SU-DHL-6 (cell line): ENCODE data around the gene MIEN1.
"Not testable (repeated sequence)": the region's sequence is repeated elsewhere in the genome, so short reads cannot be mapped to it uniquely, and the experiment has no call there.

Source experiments
- H2AFZ ChIP-seq: fragments of 200-600 bp; sonication (generic); 2 replicates; pipeline ENCODE4 v1.6.1; 2014; ENCODE audit warnings: low read depth, mild to moderate bottlenecking, moderate library complexity, mixed read lengths, antibody characterized with exemption, low read length; ENCODE audit not compliant: severe bottlenecking
- H3F3A ChIP-seq: fragments of 200-600 bp; shearing (Covaris generic); 2 replicates; pipeline ENCODE4 v1.6.0; 2016; ENCODE audit warnings: antibody characterized with exemption, mild to moderate bottlenecking; ENCODE audit not compliant: insufficient read depth
- H3K27ac ChIP-seq: fragments of 200-600 bp; sonication (generic); 2 replicates; pipeline ENCODE4 v1.5.1; 2016; ENCODE audit warnings: low read depth, mild to moderate bottlenecking, low read length, moderate library complexity, mixed read lengths
- H3K27me3 ChIP-seq: fragments of 200-600 bp; sonication (generic), shearing (Covaris generic); 2 replicates; pipeline ENCODE4 v1.6.0; 2014; ENCODE audit warnings: mild to moderate bottlenecking, low read length
- H3K36me3 ChIP-seq: fragments of 200-600 bp; sonication (generic); 2 replicates; pipeline ENCODE4 v1.6.1; 2014; ENCODE audit warnings: mild to moderate bottlenecking, low read length, mixed read lengths
- H3K4me2 ChIP-seq: fragments of 300-600, 200-600 bp; shearing (Covaris generic), sonication (generic); 2 replicates; pipeline ENCODE4 v1.6.0; 2014; ENCODE audit warnings: low read length, low read depth, mild to moderate bottlenecking; ENCODE audit not compliant: poor library complexity, severe bottlenecking
- H3K4me3 ChIP-seq: fragments of 200-600 bp; sonication (generic); 2 replicates; pipeline ENCODE4 v1.5.1; 2014; ENCODE audit warnings: antibody characterized with exemption, low read length, mild to moderate bottlenecking, mixed read lengths; ENCODE audit not compliant: insufficient read depth, poor library complexity, severe bottlenecking
- H3K79me2 ChIP-seq: fragments of 200-600 bp; sonication (generic); 2 replicates; pipeline ENCODE4 v1.6.1; 2014; ENCODE audit warnings: mild to moderate bottlenecking, low read length, moderate library complexity; ENCODE audit not compliant: insufficient read depth
- H3K9ac ChIP-seq: fragments of 200-600 bp; sonication (generic); 2 replicates; pipeline ENCODE4 v1.7.0; 2014; ENCODE audit warnings: mild to moderate bottlenecking, low read length
- H3K9me2 ChIP-seq: fragments of 200-600 bp; sonication (generic); replicated peaks from 2 replicates; pipeline ENCODE4 v1.6.1; 2014; ENCODE audit warnings: low read length; ENCODE audit not compliant: insufficient read depth
- H3K9me3 ChIP-seq: fragments of 200-600 bp; sonication (generic); 2 replicates; pipeline ENCODE4 v1.6.1; 2014; ENCODE audit warnings: low read length, mixed read lengths; ENCODE audit not compliant: insufficient read depth
- H4K20me1 ChIP-seq: fragments of 200-600 bp; sonication (generic); 2 replicates; pipeline ENCODE4 v1.6.1; 2014; ENCODE audit warnings: low read depth, mild to moderate bottlenecking, antibody characterized with exemption, low read length, moderate library complexity, mixed read lengths
- CTCF ChIP-seq: fragments of 200-600 bp; sonication (generic); IDR thresholded peaks from one replicate; pipeline ENCODE4 v1.5.1; 2017; ENCODE audit warnings: antibody characterized with exemption, mild to moderate bottlenecking, low read length, moderate library complexity; ENCODE audit not compliant: insufficient read depth, poor library complexity, severe bottlenecking
- EZH2phosphoT487 ChIP-seq: fragments of 200-600 bp; sonication (generic), shearing (Covaris generic); conservative IDR thresholded peaks from 2 replicates; pipeline ENCODE4 v1.6.1; 2018; ENCODE audit warnings: mild to moderate bottlenecking, antibody characterized with exemption, low read length, moderate library complexity, mixed read lengths

The MIEN1 gene

DNA sequence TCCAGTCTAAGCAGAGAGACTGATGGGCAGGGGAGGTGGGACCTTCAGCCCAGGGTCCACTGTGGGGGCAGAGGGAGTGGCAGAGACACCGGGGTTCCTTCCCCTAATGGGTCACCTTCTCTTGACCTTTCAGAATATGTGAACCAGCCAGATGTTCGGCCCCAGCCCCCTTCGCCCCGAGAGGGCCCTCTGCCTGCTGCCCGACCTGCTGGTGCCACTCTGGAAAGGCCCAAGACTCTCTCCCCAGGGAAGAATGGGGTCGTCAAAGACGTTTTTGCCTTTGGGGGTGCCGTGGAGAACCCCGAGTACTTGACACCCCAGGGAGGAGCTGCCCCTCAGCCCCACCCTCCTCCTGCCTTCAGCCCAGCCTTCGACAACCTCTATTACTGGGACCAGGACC is 2.8 kb downstream of the MIEN1 start:
- no peaks in the 10 kb centered on the region for H3K36me3 ChIP-seq

GRCh38 chr17:39726617-39727016 is 3.7 kb downstream of the MIEN1 start:
- no peak for TF ChIP-seq EZH2phosphoT487
- TF ChIP-seq CTCF = no peak
- no peaks in the 10 kb centered on the region for H3K9me2 ChIP-seq
- no peak overlapping the region for H3K4me3 ChIP-seq
- H3K9me3 ChIP-seq = no peaks in the 10 kb centered on the region
- H3K79me2 ChIP-seq = peaks cover 11% of the 10 kb centered on the region; the same call in 1 of the 2 replicates
- no peaks in the 10 kb centered on the region for H3F3A ChIP-seq
- H3K27ac ChIP-seq = no peak overlapping the region
- no peak overlapping the region for H2AFZ ChIP-seq
- no peaks in the 10 kb centered on the region for H4K20me1 ChIP-seq
- no peak overlapping the region for H3K9ac ChIP-seq
- H3K36me3 ChIP-seq = no peaks in the 10 kb centered on the region
- H3K4me2 ChIP-seq = no peak overlapping the region
- no peaks in the 10 kb centered on the region for H3K27me3 ChIP-seq

More for the DNA sequence above, 2.8 kb downstream of the MIEN1 start:
- no peak overlapping the region for H3K9ac ChIP-seq
- no peaks in the 10 kb centered on the region; the same call in 1 of the 2 replicates for H3F3A ChIP-seq
- no peak for TF ChIP-seq EZH2phosphoT487
- no peak for TF ChIP-seq CTCF
- no peaks in the 10 kb centered on the region for H3K9me3 ChIP-seq
- H2AFZ ChIP-seq = no peak overlapping the region
- no peaks in the 10 kb centered on the region for H3K27me3 ChIP-seq
- H3K9me2 ChIP-seq = no peaks in the 10 kb centered on the region
- no peaks in the 10 kb centered on the region for H4K20me1 ChIP-seq
- no peak overlapping the region for H3K4me3 ChIP-seq
- no peak overlapping the region for H3K4me2 ChIP-seq
- no peak overlapping the region for H3K27ac ChIP-seq
- peaks cover 11% of the 10 kb centered on the region; the same call in 1 of the 2 replicates for H3K79me2 ChIP-seq

DNA sequence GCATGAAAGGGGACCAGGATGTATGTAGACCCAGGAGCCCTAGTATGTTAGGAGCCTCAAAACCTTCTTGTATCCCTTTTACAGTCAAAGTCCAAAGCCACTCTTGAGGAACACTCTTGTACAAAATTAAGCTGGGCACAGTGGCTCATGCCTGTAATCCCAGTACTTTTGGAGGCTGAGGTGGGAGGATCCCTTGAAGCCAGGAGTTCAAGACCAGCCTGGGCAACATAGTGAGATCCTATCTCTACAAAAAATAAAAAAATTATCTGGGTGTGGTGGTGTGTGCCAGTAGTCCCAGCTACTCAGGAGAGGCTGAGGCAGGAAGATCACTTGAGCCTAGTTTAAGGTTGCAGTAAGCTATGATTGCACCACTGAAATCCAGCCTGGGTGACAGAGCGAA is 4.4 kb downstream of the MIEN1 start:
- peaks cover 11% of the 10 kb centered on the region; the same call in 1 of the 2 replicates for H3K79me2 ChIP-seq
- not testable (repeated sequence) for H3K27me3 ChIP-seq, H3K4me2 ChIP-seq, H4K20me1 ChIP-seq, H3K9me3 ChIP-seq, H3K27ac ChIP-seq, H3K4me3 ChIP-seq, H2AFZ ChIP-seq, H3K9ac ChIP-seq, H3F3A ChIP-seq, H3K36me3 ChIP-seq, H3K9me2 ChIP-seq

GRCh38 chr17:39724731-39725130 is 5.6 kb downstream of the MIEN1 start:
- Histone ChIP-seq H3K27ac (no peak overlapping the region), H3K27me3 (no peaks in the 10 kb centered on the region), H3K9me2 (no peaks in the 10 kb centered on the region), H2AFZ (no peak overlapping the region), H3K36me3 (no peaks in the 10 kb centered on the region), H3K9me3 (no peaks in the 10 kb centered on the region), H3F3A (no peaks in the 10 kb centered on the region), H4K20me1 (no peaks in the 10 kb centered on the region), H3K9ac (no peak overlapping the region), H3K4me2 (no peak overlapping the region), H3K4me3 (no peak overlapping the region), H3K79me2 (peaks cover 7% of the 10 kb centered on the region; the same call in 1 of the 2 replicates)
- TF ChIP-seq CTCF (no peak), EZH2phosphoT487 (no peak)
